ENCODE data around the gene NAP1L1. TPM values are rescaled to one million over a fixed set of nuclear protein-coding genes. Genes with fewer than 3 reads are reported as not detected.
"Not testable (repeated sequence)": the region's sequence is repeated elsewhere in the genome, so short reads cannot be mapped to it uniquely, and the experiment has no call there.

The NAP1L1 gene
- total RNA-seq, 1 donor: 203 TPM

GRCh38 chr12:75995691-75996090 is 88.8 kb downstream of the NAP1L1 start:
- Histone ChIP-seq H3K79me2 (ENCODE audit: insufficient read depth, low read length) (no peaks in the 10 kb centered on the region), H3K27ac (ENCODE audit: low read depth, low read length) (no peak overlapping the region), H2AFZ (ENCODE audit: low read length) (no peak overlapping the region), H3K27me3 (ENCODE audit: insufficient read depth, low read length) (no peaks in the 10 kb centered on the region), H4K20me1 (ENCODE audit: insufficient read depth, low read length) (no peaks in the 10 kb centered on the region), H3K4me1 (ENCODE audit: insufficient read depth, low read length) (peaks cover 23% of the 10 kb centered on the region), H3K4me2 (ENCODE audit: insufficient read depth, low read length) (no peak overlapping the region), H3K4me3 (ENCODE audit: insufficient read depth, low read length) (no peak overlapping the region), H3K9me3 (ENCODE audit: low read depth, low read length) (no peaks in the 10 kb centered on the region), H3K36me3 (ENCODE audit: insufficient read depth, low read length) (no peaks in the 10 kb centered on the region)
- TF ChIP-seq CTCF (IDR thresholded peaks at IDR 0.05; ENCODE audit: extremely low read depth, low read depth, low read length): no peak
- no peak for DNase-seq (ENCODE audit: insufficient read length, low spot score, missing footprints)

- Histone ChIP-seq H4K20me1 (ENCODE audit: insufficient read depth, low read length) (no peaks in the 10 kb centered on the region), H3K4me1 (ENCODE audit: insufficient read depth, low read length) (peaks cover 20% of the 10 kb centered on the region), H3K4me3 (ENCODE audit: insufficient read depth, low read length) (no peak overlapping the region), H3K4me2 (ENCODE audit: insufficient read depth, low read length) (no peak overlapping the region), H2AFZ (ENCODE audit: low read length) (peak overlapping the region; percentile 14), H3K79me2 (ENCODE audit: insufficient read depth, low read length) (no peaks in the 10 kb centered on the region), H3K27ac (ENCODE audit: low read depth, low read length) (no peak overlapping the region), H3K27me3 (ENCODE audit: insufficient read depth, low read length) (no peaks in the 10 kb centered on the region), H3K36me3 (ENCODE audit: insufficient read depth, low read length) (no peaks in the 10 kb centered on the region), H3K9me3 (ENCODE audit: low read depth, low read length) (no peaks in the 10 kb centered on the region)
- DNase-seq (ENCODE audit: insufficient read length, low spot score, missing footprints): no peak
- TF ChIP-seq CTCF (IDR thresholded peaks at IDR 0.05; ENCODE audit: extremely low read depth, low read depth, low read length): no peak
Measured at GRCh38 chr12:75994069-75994740, 90.3 kb downstream of the NAP1L1 start.

- no peak overlapping the region for H2AFZ ChIP-seq (ENCODE audit: low read length)
- H3K9me3 ChIP-seq (ENCODE audit: low read depth, low read length): no peaks in the 10 kb centered on the region
- no peaks in the 10 kb centered on the region for H4K20me1 ChIP-seq (ENCODE audit: insufficient read depth, low read length)
- DNase-seq (ENCODE audit: insufficient read length, low spot score, missing footprints): no peak
- no peak overlapping the region for H3K4me3 ChIP-seq (ENCODE audit: insufficient read depth, low read length)
- H3K36me3 ChIP-seq (ENCODE audit: insufficient read depth, low read length): no peaks in the 10 kb centered on the region
- H3K4me1 ChIP-seq (ENCODE audit: insufficient read depth, low read length): peaks cover 1% of the 10 kb centered on the region
- no peak overlapping the region for H3K4me2 ChIP-seq (ENCODE audit: insufficient read depth, low read length)
- no peak for TF ChIP-seq CTCF (IDR thresholded peaks at IDR 0.05; ENCODE audit: extremely low read depth, low read depth, low read length)
- no peaks in the 10 kb centered on the region for H3K27me3 ChIP-seq (ENCODE audit: insufficient read depth, low read length)
- no peak overlapping the region for H3K27ac ChIP-seq (ENCODE audit: low read depth, low read length)
- H3K79me2 ChIP-seq (ENCODE audit: insufficient read depth, low read length): no peaks in the 10 kb centered on the region
Measured at GRCh38 chr12:75991753-75992152, 92.7 kb downstream of the NAP1L1 start.

GRCh38 chr12:75990189-75990912 is 94.1 kb downstream of the NAP1L1 start:
- Histone ChIP-seq H3K27me3 (ENCODE audit: insufficient read depth, low read length) (no peaks in the 10 kb centered on the region), H4K20me1 (ENCODE audit: insufficient read depth, low read length) (no peaks in the 10 kb centered on the region), H3K36me3 (ENCODE audit: insufficient read depth, low read length) (no peaks in the 10 kb centered on the region), H2AFZ (ENCODE audit: low read length) (no peak overlapping the region), H3K9me3 (ENCODE audit: low read depth, low read length) (no peaks in the 10 kb centered on the region), H3K27ac (ENCODE audit: low read depth, low read length) (no peak overlapping the region), H3K4me1 (ENCODE audit: insufficient read depth, low read length) (no peaks in the 10 kb centered on the region), H3K4me3 (ENCODE audit: insufficient read depth, low read length) (no peak overlapping the region), H3K4me2 (ENCODE audit: insufficient read depth, low read length) (no peak overlapping the region), H3K79me2 (ENCODE audit: insufficient read depth, low read length) (no peaks in the 10 kb centered on the region)
- TF ChIP-seq CTCF (IDR thresholded peaks at IDR 0.05; ENCODE audit: extremely low read depth, low read depth, low read length): no peak
- DNase-seq (ENCODE audit: insufficient read length, low spot score, missing footprints): no peak

GRCh38 chr12:75987709-75988108 is 96.8 kb downstream of the NAP1L1 start:
- H3K4me3 ChIP-seq (ENCODE audit: insufficient read depth, low read length); H3K36me3 ChIP-seq (ENCODE audit: insufficient read depth, low read length); H3K79me2 ChIP-seq (ENCODE audit: insufficient read depth, low read length); H3K4me1 ChIP-seq (ENCODE audit: insufficient read depth, low read length); H3K27ac ChIP-seq (ENCODE audit: low read depth, low read length); H3K27me3 ChIP-seq (ENCODE audit: insufficient read depth, low read length); H3K4me2 ChIP-seq (ENCODE audit: insufficient read depth, low read length); DNase-seq (ENCODE audit: insufficient read length, low spot score, missing footprints); H4K20me1 ChIP-seq (ENCODE audit: insufficient read depth, low read length); H3K9me3 ChIP-seq (ENCODE audit: low read depth, low read length); H2AFZ ChIP-seq (ENCODE audit: low read length): not testable (repeated sequence)

Data from osteoblast (primary cell).